GM23248 (cell line): ENCODE measurements around the gene TXNRD2.

ENCODE experiments used
- EZH2 ChIP-seq: fragments of 200-600 bp; sonication (generic); IDR thresholded peaks from 2 replicates; pipeline ENCODE4 v1.6.1; 2018; ENCODE audit warnings: antibody characterized with exemption, mild to moderate bottlenecking; ENCODE audit not compliant: insufficient read depth, poor library complexity, severe bottlenecking
- EZH2phosphoT487 ChIP-seq: fragments of 200-600 bp; sonication (generic); IDR thresholded peaks from 2 replicates; pipeline ENCODE4 v1.6.1; 2018; ENCODE audit warnings: antibody characterized with exemption, moderate library complexity, mild to moderate bottlenecking, low read depth; ENCODE audit not compliant: insufficient read depth

DNA sequence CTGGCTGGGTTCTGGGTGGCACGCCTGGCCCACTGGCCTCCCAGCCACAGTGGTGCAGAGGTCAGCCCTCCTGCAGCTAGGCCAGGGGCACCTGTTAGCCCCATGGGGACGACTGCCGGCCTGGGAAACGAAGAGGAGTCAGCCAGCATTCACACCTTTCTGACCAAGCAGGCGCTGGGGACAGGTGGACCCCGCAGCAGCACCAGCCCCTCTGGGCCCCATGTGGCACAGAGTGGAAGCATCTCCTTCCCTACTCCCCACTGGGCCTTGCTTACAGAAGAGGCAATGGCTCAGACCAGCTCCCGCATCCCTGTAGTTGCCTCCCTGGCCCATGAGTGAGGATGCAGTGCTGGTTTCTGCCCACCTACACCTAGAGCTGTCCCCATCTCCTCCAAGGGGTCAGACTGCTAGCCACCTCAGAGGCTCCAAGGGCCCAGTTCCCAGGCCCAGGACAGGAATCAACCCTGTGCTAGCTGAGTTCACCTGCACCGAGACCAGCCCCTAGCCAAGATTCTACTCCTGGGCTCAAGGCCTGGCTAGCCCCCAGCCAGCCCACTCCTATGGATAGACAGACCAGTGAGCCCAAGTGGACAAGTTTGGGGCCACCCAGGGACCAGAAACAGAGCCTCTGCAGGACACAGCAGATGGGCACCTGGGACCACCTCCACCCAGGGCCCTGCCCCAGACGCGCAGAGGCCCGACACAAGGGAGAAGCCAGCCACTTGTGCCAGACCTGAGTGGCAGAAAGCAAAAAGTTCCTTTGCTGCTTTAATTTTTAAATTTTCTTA, 27.7 kb upstream of the TXNRD2 start:
- no peak for TF ChIP-seq EZH2phosphoT487
- no peak for TF ChIP-seq EZH2
